ENCODE measurements around the gene MYLK. TPM values are rescaled to one million over a fixed set of nuclear protein-coding genes. Genes with fewer than 3 reads are reported as not detected.

Gene MYLK
- total RNA-seq, 2 experiments from 2014 or later = 0.22 TPM; not detected in 1

DNA sequence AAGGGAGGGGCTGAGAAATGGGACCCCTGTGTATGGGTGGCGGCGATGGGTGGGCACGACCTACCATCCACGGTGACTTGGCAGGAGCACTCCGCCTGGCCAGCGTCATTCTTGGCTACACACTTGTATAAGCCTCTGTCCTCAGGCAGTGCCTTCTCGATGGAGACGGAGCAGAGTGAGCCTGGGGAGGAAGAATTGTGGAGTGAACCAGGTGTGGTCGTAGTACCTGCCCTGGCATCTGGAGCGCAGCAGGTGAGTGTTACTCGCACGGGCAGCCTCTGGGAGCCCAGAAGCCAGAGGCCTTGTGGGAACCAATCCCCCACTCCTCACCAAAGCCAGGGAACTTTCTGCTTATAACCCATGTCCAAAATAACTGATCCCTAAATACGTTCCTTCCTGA lies 191.5 kb downstream of the MYLK start:
- no peak overlapping the region for H3K4me3 ChIP-seq (ENCODE audit: low read length)
- Mint-ChIP-seq H3K27ac (no peak overlapping the region), H3K36me3 (ENCODE audit: low read depth) (no peaks in the 10 kb centered on the region), H3K4me1 (ENCODE audit: low read depth) (no peaks in the 10 kb centered on the region), H3K4me3 (no peak overlapping the region), H3K9me3 (no peaks in the 10 kb centered on the region), H3K27me3 (no peaks in the 10 kb centered on the region)
- H3K4me1 ChIP-seq (ENCODE audit: insufficient read depth, low read length) = no peaks in the 10 kb centered on the region
- CTCF ChIA-PET = no interaction called here
- no peaks in the 10 kb centered on the region for H3K9me3 ChIP-seq (ENCODE audit: control insufficient read depth in 1 of 2, insufficient read depth in 1 of 2, low read length in 2 of 2)
- no peaks in the 10 kb centered on the region for H3K36me3 ChIP-seq (ENCODE audit: insufficient read depth, low read length)
- DNase-seq (no peak), ATAC-seq (ENCODE audit: poor library complexity) (no peak)
- H3K27ac ChIP-seq (ENCODE audit: low read depth in 1 of 2, low read length in 2 of 2) = no peak overlapping the region
- intact Hi-C loops (cut with DNase I, micrococcal nuclease) = no loop called here
- H3K27me3 ChIP-seq (ENCODE audit: control insufficient read depth in 1 of 2, insufficient read depth in 2 of 2, low read length in 2 of 2) = peaks cover 0 to 5% of the 10 kb centered on the region in 2 experiments
- TF ChIP-seq, protein P1, sequence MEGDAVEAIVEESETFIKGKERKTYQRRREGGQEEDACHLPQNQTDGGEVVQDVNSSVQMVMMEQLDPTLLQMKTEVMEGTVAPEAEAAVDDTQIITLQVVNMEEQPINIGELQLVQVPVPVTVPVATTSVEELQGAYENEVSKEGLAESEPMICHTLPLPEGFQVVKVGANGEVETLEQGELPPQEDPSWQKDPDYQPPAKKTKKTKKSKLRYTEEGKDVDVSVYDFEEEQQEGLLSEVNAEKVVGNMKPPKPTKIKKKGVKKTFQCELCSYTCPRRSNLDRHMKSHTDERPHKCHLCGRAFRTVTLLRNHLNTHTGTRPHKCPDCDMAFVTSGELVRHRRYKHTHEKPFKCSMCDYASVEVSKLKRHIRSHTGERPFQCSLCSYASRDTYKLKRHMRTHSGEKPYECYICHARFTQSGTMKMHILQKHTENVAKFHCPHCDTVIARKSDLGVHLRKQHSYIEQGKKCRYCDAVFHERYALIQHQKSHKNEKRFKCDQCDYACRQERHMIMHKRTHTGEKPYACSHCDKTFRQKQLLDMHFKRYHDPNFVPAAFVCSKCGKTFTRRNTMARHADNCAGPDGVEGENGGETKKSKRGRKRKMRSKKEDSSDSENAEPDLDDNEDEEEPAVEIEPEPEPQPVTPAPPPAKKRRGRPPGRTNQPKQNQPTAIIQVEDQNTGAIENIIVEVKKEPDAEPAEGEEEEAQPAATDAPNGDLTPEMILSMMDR (IDR thresholded peaks at IDR 0.05) = no peak
- POLR2A ChIA-PET = no interaction called here

DNA sequence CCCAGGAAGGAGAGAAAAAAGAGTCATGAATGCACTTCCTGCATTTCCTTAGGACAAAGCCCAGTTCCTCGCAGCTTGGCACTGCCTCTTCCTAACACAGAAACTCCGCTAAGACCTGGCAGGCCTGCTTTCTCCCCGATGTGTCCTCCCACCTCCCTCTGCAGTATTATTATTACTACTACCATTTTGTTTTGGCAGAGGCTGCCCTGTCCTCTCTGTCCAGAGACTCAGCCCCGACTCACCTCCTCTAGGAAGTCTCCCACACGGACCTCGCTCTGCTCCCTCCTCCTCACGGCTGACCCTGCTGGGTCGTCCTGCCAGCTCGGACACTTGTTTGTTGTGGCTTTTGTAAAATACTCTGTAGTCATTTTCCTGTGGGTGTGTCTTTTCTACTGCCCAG lies 192.1 kb downstream of the MYLK start:
- H3K9me3 Mint-ChIP-seq = no peaks in the 10 kb centered on the region
- DNase-seq (no peak), ATAC-seq (ENCODE audit: poor library complexity) (no peak)
- CTCF ChIA-PET = no interaction called here
- POLR2A ChIA-PET = no interaction called here
- no peak overlapping the region for H3K27ac Mint-ChIP-seq
- TF ChIP-seq, protein P1 (IDR thresholded peaks at IDR 0.05) = no peak
- intact Hi-C loops (cut with DNase I, micrococcal nuclease) = no loop called here
- no peaks in the 10 kb centered on the region for H3K4me1 Mint-ChIP-seq (ENCODE audit: low read depth)
- H3K36me3 Mint-ChIP-seq (ENCODE audit: low read depth) = no peaks in the 10 kb centered on the region
- Histone ChIP-seq H3K36me3 (ENCODE audit: insufficient read depth, low read length) (no peaks in the 10 kb centered on the region), H3K4me3 (ENCODE audit: low read length) (no peak overlapping the region), H3K27ac (ENCODE audit: low read depth in 1 of 2, low read length in 2 of 2) (no peak overlapping the region), H3K9me3 (ENCODE audit: control insufficient read depth in 1 of 2, insufficient read depth in 1 of 2, low read length in 2 of 2) (no peaks in the 10 kb centered on the region), H3K27me3 (ENCODE audit: control insufficient read depth in 1 of 2, insufficient read depth in 2 of 2, low read length in 2 of 2) (peaks cover 0 to 5% of the 10 kb centered on the region in 2 experiments), H3K4me1 (ENCODE audit: insufficient read depth, low read length) (no peaks in the 10 kb centered on the region)
- H3K4me3 Mint-ChIP-seq = no peak overlapping the region
- H3K27me3 Mint-ChIP-seq = no peaks in the 10 kb centered on the region

DNA sequence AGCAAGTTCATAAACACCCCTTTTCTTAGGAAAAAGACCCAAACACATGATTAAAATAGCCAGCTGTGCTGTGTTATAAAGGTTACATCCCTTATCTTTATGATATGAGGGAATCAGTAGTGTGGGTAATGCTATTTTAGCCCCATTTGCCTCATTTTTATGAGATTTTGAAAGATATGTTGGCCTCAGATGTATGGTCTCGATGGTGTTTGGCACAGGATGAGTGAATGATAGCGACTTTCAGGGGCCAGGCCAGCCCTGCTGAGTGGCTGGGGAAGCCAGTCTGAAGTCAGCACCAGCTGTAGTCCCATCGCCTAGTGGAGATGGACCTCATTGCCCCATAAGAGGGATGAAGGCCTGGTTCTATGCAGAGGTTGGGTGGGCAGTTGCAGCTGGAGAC lies 194.3 kb downstream of the MYLK start:
- intact Hi-C loops (cut with DNase I, micrococcal nuclease) = no loop called here
- H3K27me3 ChIP-seq (ENCODE audit: control insufficient read depth in 1 of 2, insufficient read depth in 2 of 2, low read length in 2 of 2) = peaks cover 0 to 5% of the 10 kb centered on the region in 2 experiments
- H3K27ac Mint-ChIP-seq = no peak overlapping the region
- no peaks in the 10 kb centered on the region for H3K27me3 Mint-ChIP-seq
- ATAC-seq (ENCODE audit: poor library complexity) = no peak
- H3K4me1 Mint-ChIP-seq (ENCODE audit: low read depth) = no peaks in the 10 kb centered on the region
- DNase-seq = no peak
- ChIA-PET POLR2A (no interaction called here), CTCF (no interaction called here)
- H3K9me3 Mint-ChIP-seq = no peaks in the 10 kb centered on the region
- TF ChIP-seq, protein P1 (IDR thresholded peaks at IDR 0.05) = no peak
- no peak overlapping the region for H3K4me3 Mint-ChIP-seq
- no peak overlapping the region for H3K4me3 ChIP-seq (ENCODE audit: low read length)
- H3K36me3 Mint-ChIP-seq (ENCODE audit: low read depth) = no peaks in the 10 kb centered on the region
- no peaks in the 10 kb centered on the region for H3K4me1 ChIP-seq (ENCODE audit: insufficient read depth, low read length)
- no peaks in the 10 kb centered on the region for H3K9me3 ChIP-seq (ENCODE audit: control insufficient read depth in 1 of 2, insufficient read depth in 1 of 2, low read length in 2 of 2)
- no peaks in the 10 kb centered on the region for H3K36me3 ChIP-seq (ENCODE audit: insufficient read depth, low read length)
- no peak overlapping the region for H3K27ac ChIP-seq (ENCODE audit: low read depth in 1 of 2, low read length in 2 of 2)
